Vagina (tissue), 2 donors: ENCODE measurements around the gene PDYN. TPM values are rescaled to one million over a fixed set of nuclear protein-coding genes. Genes with fewer than 3 reads are reported as not detected.

Experiments used
- DNase-seq, 2 donors: peaks; one replicate each; pipeline ENCODE4 v3.0.0-alpha.2; 2017; ENCODE audit errors: extremely low spot score in 2 of 2
- H3K27ac ChIP-seq: fragments of 200-600 bp; sonication (generic); one replicate; pipeline ENCODE4 v1.5.1; 2019
- H3K27me3 ChIP-seq: fragments of 200-600 bp; sonication (generic); one replicate; pipeline ENCODE4 v1.5.1; 2019
- H3K36me3 ChIP-seq, 2 donors: fragments of 200-600 bp; sonication (generic); one replicate each; pipeline ENCODE4 v1.5.1; 2017 to 2019
- H3K4me1 ChIP-seq: fragments of 200-600 bp; sonication (generic); one replicate; pipeline ENCODE4 v1.5.1; 2019
- H3K4me3 ChIP-seq, 2 donors: fragments of 200-600 bp; sonication (generic); 1 replicate in 1 of 2; 2 replicates in 1 of 2; pipeline ENCODE4 v1.5.1; 2016 to 2019
- H3K9me3 ChIP-seq: fragments of 200-600 bp; sonication (generic); one replicate; pipeline ENCODE4 v1.5.1; 2019
- CTCF ChIP-seq, 3 experiments: fragments of 450-650 bp in 2 of 3; fragments of 200-600 bp in 1 of 3; sonication (generic) in 1 of 3; IDR thresholded peaks; one replicate each; pipeline ENCODE4 v1.5.1; 2017 to 2019; ENCODE audit warnings: antibody characterized with exemption in 3 of 3, mild to moderate bottlenecking in 2 of 3, moderate library complexity in 2 of 3
- POLR2A ChIP-seq, 2 donors: fragments of 450-650 bp; IDR thresholded peaks; one replicate each; pipeline ENCODE4 v1.6.1; 2017; ENCODE audit warnings: antibody characterized with exemption in 2 of 2, mild to moderate bottlenecking in 2 of 2, moderate library complexity in 2 of 2
- POLR2AphosphoS5 ChIP-seq, 2 donors: sonication (generic); formaldehyde crosslinking; IDR thresholded peaks; one replicate each; pipeline ENCODE4 v1.9.0; 2017; ENCODE audit warnings: antibody characterized with exemption in 2 of 2, mild to moderate bottlenecking in 2 of 2, low read depth in 1 of 2; ENCODE audit not compliant: insufficient read depth in 1 of 2
- intact Hi-C: fragments of 100-400 bp; cut with DNase I; formaldehyde crosslinking; loops from one replicate; pipeline ENCODE4 v1.15.1; 2023
- total RNA-seq: library from RNA; depleted of rRNA; stranded (reverse); fragments of >200 nt; gene quantifications from one replicate; pipeline ENCODE4 v1.2.3, GENCODE V29; 2016

PDYN gene
- total RNA-seq, 1 donor from 2014 or later = not detected

- TF ChIP-seq POLR2A (IDR thresholded peaks at IDR 0.05) (no peak), POLR2AphosphoS5 (IDR thresholded peaks at IDR 0.05; ENCODE audit: insufficient read depth in 1 of 2, low read depth in 1 of 2) (no peak), CTCF (IDR thresholded peaks at IDR 0.05) (no peak)
- H3K4me1 ChIP-seq = peaks cover 28% of the 10 kb centered on the region
- H3K27ac ChIP-seq = no peak overlapping the region
- peaks cover 0 to 12% of the 10 kb centered on the region in 2 donors for H3K36me3 ChIP-seq
- no peaks in the 10 kb centered on the region for H3K27me3 ChIP-seq
- DNase-seq = no peak
- H3K9me3 ChIP-seq = no peaks in the 10 kb centered on the region
- no peak overlapping the region for H3K4me3 ChIP-seq
- intact Hi-C loops = no loop called here
These were observed 52.6 kb downstream of the PDYN start for GRCh38 chr20:1941226-1941625.

GRCh38 chr20:1940581-1940980, 53.3 kb downstream of the PDYN start:
- Histone ChIP-seq H3K27me3 (no peaks in the 10 kb centered on the region), H3K27ac (no peak overlapping the region), H3K9me3 (no peaks in the 10 kb centered on the region), H3K36me3 (peaks cover 0 to 12% of the 10 kb centered on the region in 2 donors), H3K4me3 (no peak overlapping the region), H3K4me1 (peaks cover 30% of the 10 kb centered on the region)
- no peak for DNase-seq
- TF ChIP-seq CTCF (IDR thresholded peaks at IDR 0.05) (no peak), POLR2A (IDR thresholded peaks at IDR 0.05) (no peak), POLR2AphosphoS5 (IDR thresholded peaks at IDR 0.05; ENCODE audit: insufficient read depth in 1 of 2, low read depth in 1 of 2) (no peak)
- intact Hi-C loops = no loop called here

GRCh38 chr20:1939270-1939595, 54.6 kb downstream of the PDYN start:
- Histone ChIP-seq H3K27ac (no peak overlapping the region), H3K4me1 (peaks cover 39% of the 10 kb centered on the region), H3K4me3 (no peak overlapping the region), H3K9me3 (no peaks in the 10 kb centered on the region), H3K36me3 (peaks cover 0 to 12% of the 10 kb centered on the region in 2 donors), H3K27me3 (no peaks in the 10 kb centered on the region)
- intact Hi-C loops = no loop called here
- TF ChIP-seq CTCF (IDR thresholded peaks at IDR 0.05) (no peak), POLR2A (IDR thresholded peaks at IDR 0.05) (no peak), POLR2AphosphoS5 (IDR thresholded peaks at IDR 0.05; ENCODE audit: insufficient read depth in 1 of 2, low read depth in 1 of 2) (no peak)
- DNase-seq = no peak

GRCh38 chr20:1938464-1939269, 55.2 kb downstream of the PDYN start:
- Histone ChIP-seq H3K36me3 (peaks cover 0 to 12% of the 10 kb centered on the region in 2 donors), H3K4me1 (peaks cover 39% of the 10 kb centered on the region), H3K9me3 (no peaks in the 10 kb centered on the region), H3K4me3 (no peak overlapping the region), H3K27me3 (no peaks in the 10 kb centered on the region), H3K27ac (no peak overlapping the region)
- intact Hi-C loops = no loop called here
- TF ChIP-seq POLR2AphosphoS5 (IDR thresholded peaks at IDR 0.05; ENCODE audit: insufficient read depth in 1 of 2, low read depth in 1 of 2) (no peak), POLR2A (IDR thresholded peaks at IDR 0.05) (no peak), CTCF (IDR thresholded peaks at IDR 0.05) (no peak)
- DNase-seq = no peak

- intact Hi-C loops = no loop called here
- peaks cover 0 to 12% of the 10 kb centered on the region in 2 donors for H3K36me3 ChIP-seq
- H3K9me3 ChIP-seq = no peaks in the 10 kb centered on the region
- TF ChIP-seq CTCF (IDR thresholded peaks at IDR 0.05) (no peak), POLR2A (IDR thresholded peaks at IDR 0.05) (no peak), POLR2AphosphoS5 (IDR thresholded peaks at IDR 0.05; ENCODE audit: insufficient read depth in 1 of 2, low read depth in 1 of 2) (no peak)
- H3K4me3 ChIP-seq = no peak overlapping the region
- peaks cover 34% of the 10 kb centered on the region for H3K4me1 ChIP-seq
- no peaks in the 10 kb centered on the region for H3K27me3 ChIP-seq
- DNase-seq = no peak
- no peak overlapping the region for H3K27ac ChIP-seq
These were observed 56.4 kb downstream of the PDYN start for GRCh38 chr20:1937316-1937976.
